GM12864 (cell line): Measurements from ENCODE around the gene RAD9A.

Experiments
- DNase-seq: peaks from one replicate; pipeline ENCODE4 v3.0.0-alpha.2; 2011; ENCODE audit warnings: low read depth
- H3K4me3 ChIP-seq: 2 replicates; pipeline ENCODE4 v1.5.1; 2011; ENCODE audit warnings: mild to moderate bottlenecking, low read depth, low read length, control low read depth
- TF ChIP-seq, protein P1 (sequence below): IDR thresholded peaks from 2 replicates; pipeline ENCODE4 v1.5.1; 2011; ENCODE audit warnings: low read depth, mild to moderate bottlenecking, moderate library complexity, low read length, control low read depth, inconsistent platforms; ENCODE audit errors: missing control alignments

The RAD9A gene

GRCh38 chr11:67391304-67392182 lies at the start of gene RAD9A:
RAD9A (plus strand) TSS chr11:67391986; CDS start chr11:67392045, 59 bp downstream.
- TF ChIP-seq, protein P1, sequence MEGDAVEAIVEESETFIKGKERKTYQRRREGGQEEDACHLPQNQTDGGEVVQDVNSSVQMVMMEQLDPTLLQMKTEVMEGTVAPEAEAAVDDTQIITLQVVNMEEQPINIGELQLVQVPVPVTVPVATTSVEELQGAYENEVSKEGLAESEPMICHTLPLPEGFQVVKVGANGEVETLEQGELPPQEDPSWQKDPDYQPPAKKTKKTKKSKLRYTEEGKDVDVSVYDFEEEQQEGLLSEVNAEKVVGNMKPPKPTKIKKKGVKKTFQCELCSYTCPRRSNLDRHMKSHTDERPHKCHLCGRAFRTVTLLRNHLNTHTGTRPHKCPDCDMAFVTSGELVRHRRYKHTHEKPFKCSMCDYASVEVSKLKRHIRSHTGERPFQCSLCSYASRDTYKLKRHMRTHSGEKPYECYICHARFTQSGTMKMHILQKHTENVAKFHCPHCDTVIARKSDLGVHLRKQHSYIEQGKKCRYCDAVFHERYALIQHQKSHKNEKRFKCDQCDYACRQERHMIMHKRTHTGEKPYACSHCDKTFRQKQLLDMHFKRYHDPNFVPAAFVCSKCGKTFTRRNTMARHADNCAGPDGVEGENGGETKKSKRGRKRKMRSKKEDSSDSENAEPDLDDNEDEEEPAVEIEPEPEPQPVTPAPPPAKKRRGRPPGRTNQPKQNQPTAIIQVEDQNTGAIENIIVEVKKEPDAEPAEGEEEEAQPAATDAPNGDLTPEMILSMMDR: no peak
- H3K4me3 ChIP-seq: peak within 1 kb of the TSS; percentile 95
- peak; percentile 80 for DNase-seq

DNA sequence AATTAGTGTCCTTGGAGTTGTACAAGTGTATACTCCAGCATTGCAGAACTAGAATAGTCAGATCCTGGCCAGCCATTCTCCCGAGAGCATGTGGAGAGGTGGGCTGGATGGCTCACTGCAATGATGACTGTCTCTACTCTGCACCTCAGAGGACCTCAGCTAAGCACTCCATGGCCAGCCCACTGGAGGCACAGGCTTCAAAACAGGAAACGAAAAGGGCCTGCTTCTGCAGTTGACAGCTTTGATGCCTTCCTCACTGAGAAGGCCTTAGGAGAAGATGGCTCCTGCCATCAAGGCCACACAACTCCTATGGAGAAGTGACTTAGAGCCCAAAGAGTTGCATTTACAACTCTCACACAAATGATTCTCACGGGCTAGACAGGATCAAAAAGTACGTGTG lies 47.5 kb upstream of the RAD9A start:
- H3K4me3 ChIP-seq: no peak overlapping the region
- no peak for DNase-seq
- TF ChIP-seq, protein P1: no peak

DNA sequence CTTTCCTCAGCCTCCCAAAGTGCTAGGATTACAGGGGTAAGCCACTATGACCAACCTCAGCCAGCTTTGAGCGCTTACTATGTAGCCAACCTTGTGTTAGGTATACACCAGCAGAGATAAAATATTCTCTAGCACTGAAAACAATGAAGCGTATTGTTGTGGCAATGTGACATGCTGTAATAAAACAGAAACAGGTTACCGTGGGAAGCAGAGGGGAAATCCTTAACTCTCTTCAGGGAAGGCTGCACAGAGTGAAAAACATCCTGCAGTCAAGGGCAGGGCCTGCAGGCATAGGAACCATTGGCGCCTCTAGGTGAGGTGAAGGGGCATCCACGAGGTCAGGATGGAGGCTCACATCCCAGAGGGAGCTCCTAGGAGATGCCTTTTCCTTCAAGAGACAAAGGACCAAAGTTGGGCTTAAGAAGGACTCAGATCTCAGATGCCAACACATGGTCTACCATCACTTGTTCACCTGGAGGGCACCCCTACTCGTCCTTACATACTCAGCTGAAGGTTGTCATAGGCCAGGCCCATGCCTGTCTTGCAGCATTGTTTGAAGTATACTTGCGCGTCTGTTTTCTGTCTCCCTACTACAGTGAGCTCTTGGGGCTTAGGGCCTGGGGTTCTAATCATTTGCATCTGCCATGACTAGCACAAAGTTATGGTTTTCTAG lies 46.4 kb upstream of the RAD9A start:
- no peak overlapping the region for H3K4me3 ChIP-seq
- TF ChIP-seq, protein P1: no peak
- no peak for DNase-seq

DNA sequence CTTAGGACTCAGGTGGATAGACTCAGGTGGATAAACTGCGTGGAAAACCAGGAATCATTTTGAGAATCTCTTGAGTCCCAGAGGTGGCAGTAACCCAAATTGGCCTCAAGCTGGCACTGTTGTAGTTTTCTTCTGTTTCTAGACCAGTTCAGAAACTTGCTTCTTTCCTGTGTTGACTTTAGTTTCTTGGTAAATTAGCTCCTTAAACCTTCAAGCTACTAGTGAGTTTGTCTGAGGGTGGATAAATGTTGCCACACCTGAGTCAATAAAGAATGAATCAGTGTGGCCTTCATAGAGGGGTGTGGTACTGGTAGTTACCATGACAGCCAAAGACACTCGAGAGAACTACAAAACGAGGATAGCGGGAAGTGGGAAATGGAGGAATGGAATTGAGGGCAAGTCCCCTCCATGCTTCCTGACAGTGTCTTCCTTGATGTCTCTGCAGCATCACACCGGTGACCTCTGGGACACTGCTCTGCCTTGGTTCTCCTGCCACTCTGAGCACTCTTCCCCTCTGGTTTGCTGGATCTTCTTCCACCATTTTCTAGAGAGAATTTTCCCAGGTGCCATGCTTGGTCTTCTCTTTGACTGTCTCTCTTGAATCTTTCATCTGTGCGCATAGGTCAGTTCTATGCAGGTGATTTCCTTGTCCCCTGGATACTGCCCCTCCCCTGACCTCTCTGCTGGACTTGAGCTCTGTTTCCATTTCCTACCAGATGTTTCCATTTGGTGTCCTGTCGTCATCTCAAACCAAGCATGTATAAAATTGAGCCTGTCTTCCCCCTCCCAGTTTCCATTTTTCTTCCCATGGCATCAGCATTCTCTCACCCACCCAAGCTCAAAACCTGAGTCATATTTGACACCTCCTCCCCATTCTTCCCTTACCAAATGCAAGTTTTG lies 45.6 kb upstream of the RAD9A start:
- TF ChIP-seq, protein P1: peak; percentile 93
- H3K4me3 ChIP-seq: no peak overlapping the region
- no peak for DNase-seq

GRCh38 chr11:67347964-67348749 lies 43.6 kb upstream of the RAD9A start:
- no peak for DNase-seq
- TF ChIP-seq, protein P1: no peak
- H3K4me3 ChIP-seq: no peak overlapping the region

GRCh38 chr11:67349036-67349435 lies 42.8 kb upstream of the RAD9A start:
- DNase-seq: no peak
- H3K4me3 ChIP-seq: no peak overlapping the region
- TF ChIP-seq, protein P1: no peak
